Lower leg skin (tissue), 3 donors: ENCODE results near the gene OR3A3.

Experiments
- POLR2A ChIP-seq, 2 donors: fragments of 450-650 bp; IDR thresholded peaks; one replicate each; pipeline ENCODE4 v1.6.1; 2016 to 2017; ENCODE audit warnings: antibody characterized with exemption in 2 of 2, mild to moderate bottlenecking in 1 of 2, moderate library complexity in 1 of 2
- TF ChIP-seq, protein P1 (sequence below), 3 donors: fragments of 450-650 bp; IDR thresholded peaks; one replicate each; pipeline ENCODE4 v1.5.1; 2016; ENCODE audit warnings: antibody characterized with exemption in 3 of 3, mild to moderate bottlenecking in 3 of 3, moderate library complexity in 2 of 3

GRCh38 chr17:3469529-3469928 is 58.4 kb downstream of the OR3A3 start:
- TF ChIP-seq, protein P1, sequence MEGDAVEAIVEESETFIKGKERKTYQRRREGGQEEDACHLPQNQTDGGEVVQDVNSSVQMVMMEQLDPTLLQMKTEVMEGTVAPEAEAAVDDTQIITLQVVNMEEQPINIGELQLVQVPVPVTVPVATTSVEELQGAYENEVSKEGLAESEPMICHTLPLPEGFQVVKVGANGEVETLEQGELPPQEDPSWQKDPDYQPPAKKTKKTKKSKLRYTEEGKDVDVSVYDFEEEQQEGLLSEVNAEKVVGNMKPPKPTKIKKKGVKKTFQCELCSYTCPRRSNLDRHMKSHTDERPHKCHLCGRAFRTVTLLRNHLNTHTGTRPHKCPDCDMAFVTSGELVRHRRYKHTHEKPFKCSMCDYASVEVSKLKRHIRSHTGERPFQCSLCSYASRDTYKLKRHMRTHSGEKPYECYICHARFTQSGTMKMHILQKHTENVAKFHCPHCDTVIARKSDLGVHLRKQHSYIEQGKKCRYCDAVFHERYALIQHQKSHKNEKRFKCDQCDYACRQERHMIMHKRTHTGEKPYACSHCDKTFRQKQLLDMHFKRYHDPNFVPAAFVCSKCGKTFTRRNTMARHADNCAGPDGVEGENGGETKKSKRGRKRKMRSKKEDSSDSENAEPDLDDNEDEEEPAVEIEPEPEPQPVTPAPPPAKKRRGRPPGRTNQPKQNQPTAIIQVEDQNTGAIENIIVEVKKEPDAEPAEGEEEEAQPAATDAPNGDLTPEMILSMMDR (IDR thresholded peaks at IDR 0.05): no peak
- TF ChIP-seq POLR2A (IDR thresholded peaks at IDR 0.05): no peak
